H1 (cell line): ENCODE results near the gene SHROOM3.

Experiments
- EGR1 ChIP-seq: IDR thresholded peaks from 2 replicates; pipeline ENCODE4 v1.6.1; 2011; ENCODE audit warnings: low read depth, low read length, borderline replicate concordance
- EZH2 ChIP-seq: fragments of 200-600 bp; sonication (generic); IDR thresholded peaks from 2 replicates; pipeline ENCODE4 v1.7.1; 2012; ENCODE audit warnings: low read depth, mild to moderate bottlenecking, moderate library complexity, low read length, inconsistent platforms; ENCODE audit not compliant: severe bottlenecking

DNA sequence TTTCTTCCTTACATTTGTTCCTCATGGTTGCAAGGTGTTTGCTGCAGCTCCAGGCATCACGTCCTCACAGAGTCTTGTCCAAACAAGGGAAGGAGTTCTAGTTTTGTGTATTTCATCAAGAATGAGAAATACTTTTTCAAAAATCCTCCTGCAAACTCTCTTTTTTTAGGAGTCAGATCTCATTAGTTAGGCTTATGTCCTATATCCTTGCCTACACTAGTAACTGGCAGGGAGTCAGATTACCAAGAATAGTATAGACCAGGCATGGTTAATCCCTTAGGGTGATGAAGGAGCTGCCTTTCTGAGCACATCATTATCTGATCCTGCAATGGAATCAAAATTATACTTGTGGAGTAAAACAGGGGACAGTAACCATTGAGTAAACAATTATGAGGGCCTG is 160.4 kb downstream of the SHROOM3 start:
- TF ChIP-seq EGR1: no peak
- TF ChIP-seq EZH2: no peak
